Measurements from ENCODE around the gene AGBL1. TPM values are rescaled to one million over a fixed set of nuclear protein-coding genes. Genes with fewer than 3 reads are reported as not detected.

AGBL1 gene
- total RNA-seq, 1 experiment from 2014 or later: not detected

GRCh38 chr15:86425746-86426145 is 346.1 kb downstream of the AGBL1 start:
- Histone ChIP-seq H4K20me1 (ENCODE audit: control insufficient read depth, insufficient read depth, insufficient read length) (no peaks in the 10 kb centered on the region), H2BK20ac (ENCODE audit: low read depth, low read length, poor library complexity, severe bottlenecking) (no peak overlapping the region), H3K23ac (ENCODE audit: insufficient read length, low read depth, low read length) (no peak overlapping the region), H4K5ac (ENCODE audit: insufficient read length, low read depth, low read length) (no peak overlapping the region), H3K9me3 (ENCODE audit: control insufficient read depth, low read depth, low read length) (no peaks in the 10 kb centered on the region), H3K18ac (ENCODE audit: insufficient read length, low read depth, low read length) (no peak overlapping the region), H3K4me2 (ENCODE audit: insufficient read depth, insufficient read length, low read length) (no peak overlapping the region), H3K27me3 (ENCODE audit: insufficient read depth, low read length) (no peaks in the 10 kb centered on the region), H2BK15ac (ENCODE audit: low read depth, low read length) (no peak overlapping the region), H3K9ac (ENCODE audit: extremely low read depth, insufficient read length, low read length) (no peak overlapping the region), H3K4me1 (ENCODE audit: insufficient read depth, low read length) (no peaks in the 10 kb centered on the region), H3K27ac (ENCODE audit: insufficient read length, low read depth, low read length) (no peak overlapping the region), H3K14ac (ENCODE audit: insufficient read depth, low read length) (no peak overlapping the region), H2BK5ac (ENCODE audit: insufficient read length, low read length) (no peak overlapping the region), H2BK120ac (ENCODE audit: low read depth, low read length, poor library complexity, severe bottlenecking) (no peak overlapping the region), H4K8ac (replicated peaks; ENCODE audit: insufficient read length, low read depth, low read length) (no peak overlapping the region), H2BK12ac (ENCODE audit: insufficient read length, low read depth, low read length) (no peak overlapping the region), H3K4ac (ENCODE audit: low read depth, low read length) (no peak overlapping the region), H3T11ph (ENCODE audit: low read length) (no peak overlapping the region), H2AK5ac (ENCODE audit: insufficient read length, low read length) (no peak overlapping the region), H3K56ac (ENCODE audit: insufficient read length, low read depth, low read length) (no peak overlapping the region), H3K79me2 (ENCODE audit: insufficient read depth, low read length) (no peaks in the 10 kb centered on the region), H4K91ac (ENCODE audit: insufficient read length, low read depth, low read length) (no peak overlapping the region), H3K79me1 (ENCODE audit: insufficient read depth, low read depth, low read length, poor library complexity, severe bottlenecking) (no peaks in the 10 kb centered on the region), H2AFZ (ENCODE audit: low read length) (no peak overlapping the region), H3K23me2 (ENCODE audit: insufficient read length, low read depth, low read length, poor library complexity, severe bottlenecking) (no peaks in the 10 kb centered on the region)
- DNase-seq: no peak
- H3K4me1 Mint-ChIP-seq: no peaks in the 10 kb centered on the region
- no CpG with 5 or more reads among the region's 3 CpGs for WGBS (ENCODE audit: extremely low coverage, insufficient read length, low lambda C conversion rate)
- H3K36me3 Mint-ChIP-seq (ENCODE audit: insufficient read depth in 1 of 3, low read depth in 3 of 3): peaks cover 0 to 8% (median 4%) of the 10 kb centered on the region in 3 experiments; a peak in 2 of 7 replicates
- H3K4me3 Mint-ChIP-seq: no peak overlapping the region
- H3K9me3 Mint-ChIP-seq: peaks cover 12% of the 10 kb centered on the region in 2 experiments; a peak in 4 of 5 replicates
- H3K27ac Mint-ChIP-seq: no peak overlapping the region
- no peaks in the 10 kb centered on the region for H3K27me3 Mint-ChIP-seq (ENCODE audit: low read depth)
- no peak for TF ChIP-seq CTCF (conservative IDR thresholded peaks at IDR 0.05)

All from H9 (cell line).